Stimulated activated CD8-positive, alpha-beta memory T cell treated with anti-CD3 and anti-CD28 coated beads, Interleukin-4, amount 100 ng/mL, for 1 hour (primary cell): ENCODE results near the gene CBS.
"Not testable (repeated sequence)": the region's sequence is repeated elsewhere in the genome, so short reads cannot be mapped to it uniquely, and the experiment has no call there.

Source experiments
- DNase-seq, 2 donors: peaks; one replicate each; pipeline ENCODE4 v3.0.0-alpha.2; 2020; ENCODE audit warnings: low read depth in 2 of 2, low spot score in 1 of 2

The CBS gene

GRCh38 chr21:43025636-43026180 is 49.9 kb downstream of the CBS start:
- no peak for DNase-seq

- DNase-seq: no peak
Observed at GRCh38 chr21:43024439-43025136, 51.0 kb downstream of the CBS start.

- DNase-seq: no peak
Observed at GRCh38 chr21:43023175-43023574, 52.5 kb downstream of the CBS start.

DNA sequence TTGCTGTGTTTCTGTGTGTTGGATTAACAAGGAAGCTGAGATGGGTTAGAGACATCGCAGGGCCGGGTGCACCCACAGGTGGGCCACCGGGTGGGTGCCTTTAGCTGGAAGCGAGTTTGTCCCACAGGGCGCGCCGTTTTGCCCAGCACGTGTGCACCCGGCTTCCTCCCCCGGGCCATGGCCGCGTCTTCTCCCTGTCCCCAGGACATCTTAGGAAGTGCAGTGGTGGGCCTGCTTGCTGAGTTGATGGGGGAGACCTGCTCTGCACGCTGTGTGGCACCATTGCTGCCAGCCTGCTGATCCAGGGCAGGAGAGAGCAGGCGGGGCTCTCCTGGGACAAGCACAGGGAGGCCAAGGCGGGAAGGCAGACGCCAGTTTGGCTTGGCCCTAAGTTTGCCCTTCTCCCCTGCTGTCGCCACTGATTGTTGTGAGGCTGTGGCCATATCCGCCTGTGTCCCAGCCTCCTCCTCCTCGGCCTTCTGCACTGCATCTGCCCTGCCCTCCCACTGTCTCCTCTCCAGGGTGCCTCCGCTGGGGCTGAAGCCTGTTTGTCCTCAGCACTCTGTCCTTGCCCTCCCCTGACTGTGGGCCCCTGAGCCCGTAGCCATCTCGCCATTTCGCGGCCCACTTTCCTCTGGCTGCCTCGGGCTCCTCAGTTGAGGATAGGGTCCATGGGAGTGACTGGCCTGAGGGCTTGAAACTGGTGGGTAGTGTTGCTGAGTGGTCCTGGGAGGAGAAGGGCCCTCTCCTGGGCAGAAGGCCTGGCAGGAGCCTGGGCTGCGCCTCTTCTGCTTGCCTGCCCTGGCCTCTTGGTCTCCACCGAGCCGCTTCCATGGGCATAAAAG is 53.7 kb downstream of the CBS start:
- no peak for DNase-seq

GRCh38 chr21:43021191-43021590 is 54.4 kb downstream of the CBS start:
- DNase-seq: no peak

GRCh38 chr21:43020771-43021170 is 54.9 kb downstream of the CBS start:
- no peak for DNase-seq

GRCh38 chr21:43020177-43020576 is 55.5 kb downstream of the CBS start:
- no peak for DNase-seq

DNA sequence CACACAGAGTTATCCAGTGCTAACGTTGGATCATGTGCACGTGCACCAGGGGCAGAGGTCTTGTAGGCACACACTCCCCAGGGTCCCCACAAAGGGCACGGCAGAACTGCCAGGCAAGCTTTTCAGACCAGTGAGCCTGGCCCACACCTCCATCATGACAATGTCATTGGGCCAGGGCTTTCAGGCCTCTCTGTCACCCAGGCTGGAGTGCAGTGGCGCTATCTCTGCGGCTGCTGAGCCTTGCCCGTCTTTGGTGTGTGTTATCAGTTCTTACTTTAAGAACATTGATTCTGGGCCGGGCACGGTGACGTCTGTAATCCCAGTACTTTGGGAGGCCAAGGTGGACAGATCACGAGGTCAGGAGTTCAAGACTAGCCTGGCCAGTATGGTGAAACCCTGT is 57.1 kb downstream of the CBS start:
- no peak for DNase-seq

DNA sequence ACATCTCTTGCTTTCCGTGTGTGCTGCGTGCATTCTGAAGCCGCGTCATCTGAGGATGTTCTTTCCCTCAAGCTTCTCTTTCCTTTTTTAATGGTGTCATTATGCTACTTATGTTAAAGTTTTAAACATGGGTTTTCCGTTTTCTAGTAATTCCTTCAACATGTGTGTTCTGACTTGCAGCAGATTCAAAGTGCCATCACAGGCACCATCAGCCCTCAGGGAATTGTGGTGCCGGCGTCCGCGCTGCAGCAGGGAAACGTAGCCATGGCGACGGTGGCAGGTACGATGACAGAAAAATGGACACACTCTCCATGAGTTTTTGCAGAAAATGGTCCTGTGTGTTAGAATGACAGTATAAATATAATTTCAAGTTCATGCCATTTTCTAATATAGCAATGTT is 58.9 kb downstream of the CBS start:
- DNase-seq: no peak

DNA sequence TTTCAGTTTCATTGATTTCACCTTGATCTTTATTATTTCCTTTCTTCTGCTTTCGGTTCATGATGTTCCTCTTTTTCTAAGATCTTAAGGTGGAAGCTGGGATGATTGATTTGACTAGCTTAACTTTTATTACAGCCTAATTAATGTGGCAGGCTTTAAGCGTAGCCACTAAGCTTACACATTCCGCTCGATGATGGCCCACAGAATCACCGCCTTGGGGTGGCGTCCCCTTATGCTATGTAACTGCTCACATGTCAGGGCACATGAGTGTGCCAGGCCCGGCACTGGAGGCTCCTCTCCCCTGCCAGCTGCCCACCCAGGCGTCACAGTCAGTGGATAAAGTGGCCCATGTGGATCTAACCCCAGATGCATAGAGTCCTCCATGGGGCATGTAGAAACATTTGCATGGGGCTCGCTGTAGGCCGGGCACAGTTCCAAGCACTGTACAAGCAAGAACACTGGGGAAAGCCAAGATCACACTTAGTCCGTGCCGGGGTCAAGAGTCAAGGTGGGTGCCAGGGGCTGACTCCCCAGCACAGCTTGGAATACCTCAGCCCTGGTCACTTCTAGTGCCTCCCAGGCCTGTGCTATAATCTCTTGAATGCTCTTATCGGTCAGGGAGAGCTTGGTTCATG is 59.6 kb downstream of the CBS start:
- DNase-seq: no peak

- no peak for DNase-seq
Observed at GRCh38 chr21:43012596-43012995, 63.0 kb downstream of the CBS start.

GRCh38 chr21:43006874-43007208 is 68.8 kb downstream of the CBS start:
- no peak for DNase-seq

DNA sequence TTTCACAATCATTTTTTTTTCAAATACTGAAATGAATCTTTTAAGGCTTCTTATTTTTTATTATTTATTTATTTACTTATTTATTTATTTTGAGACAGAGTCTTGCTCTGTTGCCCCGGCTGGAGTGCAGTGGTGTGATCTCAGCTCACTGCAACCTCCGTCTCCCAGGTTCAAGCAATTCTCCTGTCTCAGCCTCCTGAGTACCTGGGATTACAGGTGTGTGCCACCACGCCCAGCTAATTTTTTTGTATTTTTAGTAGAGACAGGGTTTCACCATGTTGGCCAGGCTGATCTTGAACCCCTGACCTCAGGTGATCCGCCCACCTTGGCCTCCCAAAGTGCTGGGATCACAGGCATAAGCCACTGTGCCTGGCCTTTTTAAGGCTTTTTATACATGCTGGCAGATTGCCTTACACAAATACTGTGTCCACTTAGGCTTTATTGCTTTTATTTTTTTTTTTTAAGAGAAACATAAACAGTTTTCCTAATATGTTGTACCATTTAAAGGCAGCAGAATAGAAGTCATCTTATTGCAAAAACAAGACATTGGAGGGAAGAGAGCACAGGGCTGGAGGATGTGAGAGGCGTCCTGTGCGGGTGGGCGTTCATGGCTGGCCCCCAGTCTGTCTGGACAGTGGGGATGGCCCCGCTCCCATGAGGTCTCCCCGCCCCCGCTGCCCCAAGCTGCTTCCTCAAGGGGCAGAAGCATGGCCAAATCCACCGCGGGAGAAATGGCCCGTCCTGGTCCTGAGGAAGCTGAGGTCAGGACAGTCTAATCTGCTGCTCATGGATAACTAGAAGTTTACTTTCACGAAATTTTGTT is 69.4 kb downstream of the CBS start:
- DNase-seq: not testable (repeated sequence)

DNA sequence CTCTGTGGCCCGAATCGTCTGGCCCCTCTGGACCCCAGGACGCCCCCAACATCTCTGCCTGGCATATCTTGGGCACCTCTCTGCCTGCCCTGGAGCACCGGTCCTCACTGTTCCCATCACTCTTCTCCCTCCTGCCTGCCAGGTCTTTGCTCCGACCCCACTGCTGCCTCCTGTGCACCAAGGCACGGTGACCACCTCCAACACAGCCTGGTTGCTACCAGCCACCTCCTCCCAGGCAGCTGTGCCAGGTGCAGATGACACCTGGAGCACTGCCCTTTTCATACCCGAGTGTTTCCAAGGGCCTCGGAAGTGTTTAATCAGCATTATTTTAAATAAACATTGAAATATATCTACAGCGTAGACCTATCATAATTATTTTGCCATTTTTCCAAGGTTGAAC is 70.0 kb downstream of the CBS start:
- no peak for DNase-seq

- no peak for DNase-seq
Observed at GRCh38 chr21:43004926-43005325, 70.7 kb downstream of the CBS start.
